ENCODE measurements around the gene PRDM1.

DNA sequence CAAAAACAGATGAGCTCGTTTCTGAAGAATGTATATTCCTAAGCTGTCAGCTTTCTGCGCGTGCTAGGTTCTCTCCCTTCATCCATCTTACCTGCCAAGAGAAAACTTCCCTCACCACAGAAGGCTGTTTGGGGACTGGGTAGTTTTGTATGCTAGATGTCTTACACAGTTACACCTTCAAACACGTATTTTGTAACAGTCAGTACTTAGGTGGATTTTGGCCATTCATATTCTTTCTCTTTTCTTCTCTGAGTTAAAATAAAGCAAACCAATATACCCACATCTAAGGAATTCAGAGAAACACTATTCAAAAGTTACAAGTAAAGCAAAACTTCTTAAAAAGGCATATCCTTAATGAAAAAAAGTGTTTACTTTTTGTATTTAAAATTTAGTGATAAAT is 35.6 kb upstream of the PRDM1 start:
- TF ChIP-seq, protein P1, sequence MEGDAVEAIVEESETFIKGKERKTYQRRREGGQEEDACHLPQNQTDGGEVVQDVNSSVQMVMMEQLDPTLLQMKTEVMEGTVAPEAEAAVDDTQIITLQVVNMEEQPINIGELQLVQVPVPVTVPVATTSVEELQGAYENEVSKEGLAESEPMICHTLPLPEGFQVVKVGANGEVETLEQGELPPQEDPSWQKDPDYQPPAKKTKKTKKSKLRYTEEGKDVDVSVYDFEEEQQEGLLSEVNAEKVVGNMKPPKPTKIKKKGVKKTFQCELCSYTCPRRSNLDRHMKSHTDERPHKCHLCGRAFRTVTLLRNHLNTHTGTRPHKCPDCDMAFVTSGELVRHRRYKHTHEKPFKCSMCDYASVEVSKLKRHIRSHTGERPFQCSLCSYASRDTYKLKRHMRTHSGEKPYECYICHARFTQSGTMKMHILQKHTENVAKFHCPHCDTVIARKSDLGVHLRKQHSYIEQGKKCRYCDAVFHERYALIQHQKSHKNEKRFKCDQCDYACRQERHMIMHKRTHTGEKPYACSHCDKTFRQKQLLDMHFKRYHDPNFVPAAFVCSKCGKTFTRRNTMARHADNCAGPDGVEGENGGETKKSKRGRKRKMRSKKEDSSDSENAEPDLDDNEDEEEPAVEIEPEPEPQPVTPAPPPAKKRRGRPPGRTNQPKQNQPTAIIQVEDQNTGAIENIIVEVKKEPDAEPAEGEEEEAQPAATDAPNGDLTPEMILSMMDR (conservative IDR thresholded peaks at IDR 0.05 in 1 of 2, IDR thresholded peaks at IDR 0.05 in 1 of 2; ENCODE audit: extremely low read depth in 1 of 2, insufficient read depth in 1 of 2, low read depth in 1 of 2, low read length in 2 of 2): no peak
- no peak for TF ChIP-seq EZH2 (IDR thresholded peaks at IDR 0.05; ENCODE audit: borderline replicate concordance, low read length)

Measured in mammary epithelial cell (primary cell).